Kasumi-1 (cell line): ENCODE measurements around the gene PABPC1L2A.
"Not testable (repeated sequence)": the region's sequence is repeated elsewhere in the genome, so short reads cannot be mapped to it uniquely, and the experiment has no call there.

ENCODE experiments used
- DNase-seq, 2 experiments: peaks; one replicate each; lab custom pipeline; 2025; lab: John Stamatoyannopoulos, UW

Gene PABPC1L2A

GRCh38 chrX:73079024-73079562 is at the start of gene PABPC1L2A:
Gene PABPC1L2A (minus strand): TSS chrX:73079512. CDS start chrX:73079386, 126 bp downstream.
- not testable (repeated sequence) for DNase-seq

GRCh38 chrX:73127700-73128241 is 48.5 kb upstream of the PABPC1L2A start:
- DNase-seq, result no peak

- DNase-seq, result no peak
Observed at GRCh38 chrX:73126240-73126639, 46.9 kb upstream of the PABPC1L2A start.

- not testable (repeated sequence) for DNase-seq
Observed at GRCh38 chrX:73099505-73099904, 20.2 kb upstream of the PABPC1L2A start.

- peak in 1 of 2 experiments; percentile 0 for DNase-seq
Observed at GRCh38 chrX:73086766-73087165, 7.5 kb upstream of the PABPC1L2A start.

- not testable (repeated sequence) for DNase-seq
Observed at GRCh38 chrX:73079884-73080283, 572 bp upstream of the PABPC1L2A start.

- DNase-seq, result not testable (repeated sequence)
Observed at GRCh38 chrX:73078597-73078996, 715 bp downstream of the PABPC1L2A start.

- DNase-seq, result peak in 1 of 2 experiments; percentile 0
Observed at GRCh38 chrX:73076838-73077237, 2.5 kb downstream of the PABPC1L2A start.

- no peak for DNase-seq
Observed at GRCh38 chrX:73069365-73070035, 9.8 kb downstream of the PABPC1L2A start.

GRCh38 chrX:73068467-73069364 is 10.6 kb downstream of the PABPC1L2A start:
- DNase-seq, result no peak

- not testable (repeated sequence) for DNase-seq
Observed at GRCh38 chrX:73067761-73068466, 11.4 kb downstream of the PABPC1L2A start.

- no peak for DNase-seq
Observed at GRCh38 chrX:73028876-73029275, 50.4 kb downstream of the PABPC1L2A start.
